Endothelial cell of umbilical vein (primary cell): ENCODE data around the gene AUTS2. TPM values are rescaled to one million over a fixed set of nuclear protein-coding genes. Genes with fewer than 3 reads are reported as not detected.

Experiments
- BruUV-seq: library from RNA; stranded (reverse); fragments of 400-500 nt; replicated peaks from 2 replicates; lab custom pipeline; 2021; lab: Mats Ljungman, UMichigan
- CTCF ChIA-PET: fragments of 300-600, 350-600 bp; sonication (Branson Sonifier 250); formaldehyde crosslinking; loops from one replicate; lab custom pipeline; 2021; ENCODE audit warnings: antibody characterized with exemption, inconsistent platforms; lab: Charles Lee
- POLR2A ChIA-PET: fragments of 300-600, 350-600 bp; sonication (Branson Sonifier 250); formaldehyde crosslinking; loops from one replicate; lab custom pipeline; 2021; ENCODE audit warnings: antibody characterized with exemption, inconsistent platforms; lab: Charles Lee
- DNase-seq: peaks from one replicate; pipeline ENCODE4 v3.0.0-alpha.2; 2011; ENCODE audit warnings: low read depth, low spot score
- FAIRE-seq: peaks from 2 replicates; lab custom pipeline; 2011; peaks lifted over from hg19 to GRCh38; lab: Jason Lieb, UNC
- H2AFZ ChIP-seq: 2 replicates; pipeline ENCODE4 v1.6.0; 2012; ENCODE audit warnings: low read depth, low read length, control low read depth, inconsistent platforms
- H3K27ac ChIP-seq: 2 replicates; pipeline ENCODE4 v1.5.1; 2011; ENCODE audit warnings: low read depth, mild to moderate bottlenecking, control low read depth, low read length, moderate library complexity; ENCODE audit not compliant: insufficient read depth
- H3K27me3 ChIP-seq, 2 experiments: 2 replicates each; pipeline versions ENCODE4 v1.6.0 to v1.6.1; 2011; ENCODE audit warnings: low read length in 2 of 2, mixed read lengths in 1 of 2; ENCODE audit not compliant: control insufficient read depth in 2 of 2, insufficient read depth in 2 of 2
- H3K36me3 ChIP-seq, 2 experiments: 2 replicates in 1 of 2; 3 replicates in 1 of 2; pipeline ENCODE4 v1.5.1; 2011; ENCODE audit warnings: low read length in 2 of 2, mild to moderate bottlenecking in 1 of 2, moderate library complexity in 1 of 2; ENCODE audit not compliant: control insufficient read depth in 2 of 2, insufficient read depth in 2 of 2; ENCODE audit errors: extremely low read depth in 1 of 2
- H3K4me1 ChIP-seq: 3 replicates; pipeline ENCODE4 v1.5.1; 2011; ENCODE audit warnings: mild to moderate bottlenecking, low read length; ENCODE audit not compliant: control insufficient read depth, insufficient read depth; ENCODE audit errors: extremely low read depth
- H3K4me2 ChIP-seq: 2 replicates; pipeline ENCODE4 v1.6.1; 2011; ENCODE audit warnings: low read length, control low read depth, mixed read lengths; ENCODE audit not compliant: insufficient read depth
- H3K4me3 ChIP-seq, 3 experiments: fragments of 200-600 bp in 1 of 3; sonication (generic), shearing (Covaris generic) in 1 of 3; replicated peaks in 1 of 3; 2 replicates each; pipeline ENCODE4 v1.5.1; 2011 to 2016; ENCODE audit warnings: control low read depth in 3 of 3, low read length in 3 of 3, mild to moderate bottlenecking in 2 of 3, inconsistent platforms in 1 of 3, low read depth in 1 of 3, moderate library complexity in 1 of 3; ENCODE audit not compliant: insufficient read depth in 1 of 3
- H3K79me2 ChIP-seq: 2 replicates; pipeline ENCODE4 v1.6.0; 2012; ENCODE audit warnings: low read length, inconsistent platforms; ENCODE audit not compliant: control insufficient read depth, insufficient read depth
- H3K9ac ChIP-seq: replicated peaks from 2 replicates; pipeline ENCODE3; 2011; ENCODE audit warnings: low read length, control low read depth; ENCODE audit not compliant: insufficient read depth; ENCODE audit errors: extremely low read depth
- H3K9me1 ChIP-seq: replicated peaks from 3 replicates; pipeline ENCODE4 v1.6.0; 2011; ENCODE audit warnings: mild to moderate bottlenecking, low read length; ENCODE audit not compliant: control insufficient read depth, insufficient read depth; ENCODE audit errors: extremely low read depth
- H3K9me3 ChIP-seq: replicated peaks from 2 replicates; pipeline ENCODE4 v1.5.1; 2012; ENCODE audit warnings: low read length, inconsistent platforms; ENCODE audit not compliant: control insufficient read depth, insufficient read depth
- H4K20me1 ChIP-seq: replicated peaks from 2 replicates; pipeline ENCODE3; 2011; ENCODE audit warnings: mild to moderate bottlenecking, low read length; ENCODE audit not compliant: control insufficient read depth, insufficient read depth; ENCODE audit errors: extremely low read depth
- EZH2 ChIP-seq: IDR thresholded peaks from 2 replicates; pipeline ENCODE4 v1.6.1; 2012; ENCODE audit warnings: borderline replicate concordance, low read depth, mild to moderate bottlenecking, moderate library complexity, low read length, inconsistent platforms; ENCODE audit not compliant: severe bottlenecking
- FOS ChIP-seq: IDR thresholded peaks from 2 replicates; pipeline ENCODE4 v1.6.1; 2011; ENCODE audit warnings: mild to moderate bottlenecking, low read length, moderate library complexity, borderline replicate concordance; ENCODE audit not compliant: insufficient read depth
- GATA2 ChIP-seq: IDR thresholded peaks from 2 replicates; pipeline ENCODE4 v1.7.0; 2011; ENCODE audit warnings: low read depth, mild to moderate bottlenecking, moderate library complexity, mixed read lengths, low read length; ENCODE audit not compliant: insufficient read length, insufficient read depth
- JUN ChIP-seq: IDR thresholded peaks from 2 replicates; pipeline ENCODE4 v1.6.1; 2011; ENCODE audit warnings: borderline replicate concordance, low read depth; ENCODE audit not compliant: insufficient read length, insufficient read depth
- MYC ChIP-seq: IDR thresholded peaks from one replicate; pipeline ENCODE4 v1.6.1; 2011; ENCODE audit warnings: mild to moderate bottlenecking, low read depth, low read length
- POLR2A ChIP-seq: IDR thresholded peaks from 2 replicates; pipeline ENCODE4 v1.6.1; 2012; ENCODE audit warnings: low read depth, mild to moderate bottlenecking, control low read depth, low read length
- POLR2AphosphoS5 ChIP-seq: IDR thresholded peaks from 2 replicates; pipeline ENCODE4 v1.6.1; 2012; ENCODE audit warnings: low read depth, mild to moderate bottlenecking, control low read depth, low read length, moderate library complexity; ENCODE audit not compliant: insufficient read depth
- dilution Hi-C: fragments of 300-500 bp; cut with MboI; formaldehyde crosslinking; loops from one replicate; pipeline ENCODE4 v1.15.0; 2019; ENCODE audit warnings: low sequenced_read_pairs; ENCODE audit not compliant: extremely low pct_ligation_motif_present
- intact Hi-C: fragments of 100-400 bp; cut with micrococcal nuclease; formaldehyde crosslinking; loops from one replicate; pipeline ENCODE4 v1.10.0; 2022
- polyA plus RNA-seq, 4 experiments: library from polyadenylated mRNA; depleted of rRNA in 3 of 4; stranded (reverse) in 3 of 4; unstranded in 1 of 4; fragments of >200 nt; gene quantifications; 2 replicates each; pipeline versions ENCODE4 v1.2.1 to v1.2.3, GENCODE V29; 2011 to 2012; ENCODE audit warnings: missing spikeins in 1 of 4
- total RNA-seq: library from RNA; stranded (reverse); gene quantifications from 2 replicates; pipeline ENCODE4 v1.2.3, GENCODE V29; 2021
- TF ChIP-seq, protein P1 (sequence below), 2 donors: IDR thresholded peaks; 1 replicate in 1 of 2; 2 replicates in 1 of 2; pipeline ENCODE4 v1.5.1; 2011; ENCODE audit warnings: low read length in 2 of 2, mild to moderate bottlenecking in 2 of 2, moderate library complexity in 2 of 2, control low read depth in 1 of 2, inconsistent platforms in 1 of 2, low read depth in 1 of 2; ENCODE audit not compliant: insufficient read depth in 1 of 2; ENCODE audit errors: extremely low read depth in 1 of 2
- TF ChIP-seq, protein P2 (sequence below): IDR thresholded peaks from 2 replicates; pipeline ENCODE4 v1.6.1; 2011; ENCODE audit not compliant: insufficient read depth, insufficient read length

Gene AUTS2
- total and polyA plus RNA-seq, 2 donors (not counting 3 experiments of a cell fraction or from before 2014, with no cell fraction given), result 0.59 to 8.0 TPM

GRCh38 chr7:70240873-70241272 is 642.6 kb downstream of the AUTS2 start:
- no peaks in the 10 kb centered on the region for H3K4me1 ChIP-seq
- H3K9ac ChIP-seq, result no peak overlapping the region
- no peaks in the 10 kb centered on the region for H3K79me2 ChIP-seq
- H3K27ac ChIP-seq, result no peak overlapping the region
- POLR2A ChIA-PET, result no interaction called here
- no peaks in the 10 kb centered on the region for H3K27me3 ChIP-seq
- no TSS peak for BruUV-seq
- no peak overlapping the region for H3K4me2 ChIP-seq
- H3K9me1 ChIP-seq, result no peaks in the 10 kb centered on the region
- CTCF ChIA-PET, result no interaction called here
- no peaks in the 10 kb centered on the region for H3K36me3 ChIP-seq
- H4K20me1 ChIP-seq, result no peaks in the 10 kb centered on the region
- no peak for DNase-seq
- TF ChIP-seq POLR2AphosphoS5, result no peak
- TF ChIP-seq GATA2, result no peak
- TF ChIP-seq POLR2A, result no peak
- TF ChIP-seq, protein P1, sequence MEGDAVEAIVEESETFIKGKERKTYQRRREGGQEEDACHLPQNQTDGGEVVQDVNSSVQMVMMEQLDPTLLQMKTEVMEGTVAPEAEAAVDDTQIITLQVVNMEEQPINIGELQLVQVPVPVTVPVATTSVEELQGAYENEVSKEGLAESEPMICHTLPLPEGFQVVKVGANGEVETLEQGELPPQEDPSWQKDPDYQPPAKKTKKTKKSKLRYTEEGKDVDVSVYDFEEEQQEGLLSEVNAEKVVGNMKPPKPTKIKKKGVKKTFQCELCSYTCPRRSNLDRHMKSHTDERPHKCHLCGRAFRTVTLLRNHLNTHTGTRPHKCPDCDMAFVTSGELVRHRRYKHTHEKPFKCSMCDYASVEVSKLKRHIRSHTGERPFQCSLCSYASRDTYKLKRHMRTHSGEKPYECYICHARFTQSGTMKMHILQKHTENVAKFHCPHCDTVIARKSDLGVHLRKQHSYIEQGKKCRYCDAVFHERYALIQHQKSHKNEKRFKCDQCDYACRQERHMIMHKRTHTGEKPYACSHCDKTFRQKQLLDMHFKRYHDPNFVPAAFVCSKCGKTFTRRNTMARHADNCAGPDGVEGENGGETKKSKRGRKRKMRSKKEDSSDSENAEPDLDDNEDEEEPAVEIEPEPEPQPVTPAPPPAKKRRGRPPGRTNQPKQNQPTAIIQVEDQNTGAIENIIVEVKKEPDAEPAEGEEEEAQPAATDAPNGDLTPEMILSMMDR (IDR thresholded peaks at IDR 0.05; ENCODE audit: extremely low read depth in 1 of 2, insufficient read depth in 1 of 2, low read depth in 1 of 2, low read length in 2 of 2), result no peak
- TF ChIP-seq, protein P2, sequence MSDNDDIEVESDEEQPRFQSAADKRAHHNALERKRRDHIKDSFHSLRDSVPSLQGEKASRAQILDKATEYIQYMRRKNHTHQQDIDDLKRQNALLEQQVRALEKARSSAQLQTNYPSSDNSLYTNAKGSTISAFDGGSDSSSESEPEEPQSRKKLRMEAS, result no peak
- TF ChIP-seq FOS, result no peak
- no peak for TF ChIP-seq MYC
- TF ChIP-seq JUN, result no peak
- no peak for TF ChIP-seq EZH2
- intact Hi-C loops (no loop called here), dilution Hi-C loops (no loop called here)
- no peak for FAIRE-seq
- no peak overlapping the region for H3K4me3 ChIP-seq
- no peaks in the 10 kb centered on the region for H3K9me3 ChIP-seq
- no peak overlapping the region for H2AFZ ChIP-seq
